ENCODE measurements around the gene GNG4.

Gene GNG4

GRCh38 chr1:235649368-235650163 lies at the start of gene GNG4:
Gene GNG4, minus strand, starts transcription at chr1:235649784. Its CDS starts 65,946 bp downstream, at chr1:235583838.
- DNase-seq = peak; percentile 31 to 45

- no peak for DNase-seq
Observed at GRCh38 chr1:235697508-235697907, 47.9 kb upstream of the GNG4 start.

GRCh38 chr1:235689356-235689755 lies 39.8 kb upstream of the GNG4 start:
- DNase-seq = no peak

GRCh38 chr1:235688096-235688495 lies 38.5 kb upstream of the GNG4 start:
- no peak for DNase-seq

GRCh38 chr1:235683653-235684052 lies 34.1 kb upstream of the GNG4 start:
- no peak for DNase-seq

GRCh38 chr1:235682216-235682615 lies 32.6 kb upstream of the GNG4 start:
- DNase-seq = no peak

- DNase-seq = no peak
Observed at GRCh38 chr1:235679644-235680043, 30.1 kb upstream of the GNG4 start.

GRCh38 chr1:235679005-235679404 lies 29.4 kb upstream of the GNG4 start:
- no peak for DNase-seq

- DNase-seq = no peak
Observed at GRCh38 chr1:235675152-235675890, 25.7 kb upstream of the GNG4 start.

- DNase-seq = peak; percentile 73 to 86
Observed at GRCh38 chr1:235673981-235674380, 24.4 kb upstream of the GNG4 start.

GRCh38 chr1:235671992-235672391 lies 22.4 kb upstream of the GNG4 start:
- DNase-seq = no peak

- DNase-seq = no peak
Observed at GRCh38 chr1:235670157-235670776, 20.7 kb upstream of the GNG4 start.

- DNase-seq = no peak
Observed at GRCh38 chr1:235669277-235669676, 19.7 kb upstream of the GNG4 start.

- no peak for DNase-seq
Observed at GRCh38 chr1:235663628-235664027, 14.0 kb upstream of the GNG4 start.

GRCh38 chr1:235661568-235661967 lies 12.0 kb upstream of the GNG4 start:
- DNase-seq = no peak

GRCh38 chr1:235659186-235659771 lies 9.7 kb upstream of the GNG4 start:
- DNase-seq = no peak

- no peak for DNase-seq
Observed at GRCh38 chr1:235657747-235658526, 8.4 kb upstream of the GNG4 start.

- no peak for DNase-seq
Observed at GRCh38 chr1:235657269-235657668, 7.7 kb upstream of the GNG4 start.

- DNase-seq = no peak
Observed at GRCh38 chr1:235652364-235652763, 2.8 kb upstream of the GNG4 start.

GRCh38 chr1:235651170-235651806 lies 1.7 kb upstream of the GNG4 start:
- no peak for DNase-seq

GRCh38 chr1:235650341-235651169 lies 971 bp upstream of the GNG4 start:
- peak; percentile 5 to 47 for DNase-seq
